Stimulated activated CD4-positive, alpha-beta T cell treated with anti-CD3 and anti-CD28 coated beads, Interleukin-15, amount 100 ng/mL, for 48 hours (primary cell): ENCODE measurements around the gene MEGF6.

Experiments
- DNase-seq, 2 donors: peaks; one replicate each; pipeline ENCODE4 v3.0.0-alpha.2; 2020; ENCODE audit warnings: low read depth in 2 of 2

Gene MEGF6

GRCh38 chr1:3644273-3644672 lies 33.0 kb upstream of the MEGF6 start:
- no peak for DNase-seq

DNA sequence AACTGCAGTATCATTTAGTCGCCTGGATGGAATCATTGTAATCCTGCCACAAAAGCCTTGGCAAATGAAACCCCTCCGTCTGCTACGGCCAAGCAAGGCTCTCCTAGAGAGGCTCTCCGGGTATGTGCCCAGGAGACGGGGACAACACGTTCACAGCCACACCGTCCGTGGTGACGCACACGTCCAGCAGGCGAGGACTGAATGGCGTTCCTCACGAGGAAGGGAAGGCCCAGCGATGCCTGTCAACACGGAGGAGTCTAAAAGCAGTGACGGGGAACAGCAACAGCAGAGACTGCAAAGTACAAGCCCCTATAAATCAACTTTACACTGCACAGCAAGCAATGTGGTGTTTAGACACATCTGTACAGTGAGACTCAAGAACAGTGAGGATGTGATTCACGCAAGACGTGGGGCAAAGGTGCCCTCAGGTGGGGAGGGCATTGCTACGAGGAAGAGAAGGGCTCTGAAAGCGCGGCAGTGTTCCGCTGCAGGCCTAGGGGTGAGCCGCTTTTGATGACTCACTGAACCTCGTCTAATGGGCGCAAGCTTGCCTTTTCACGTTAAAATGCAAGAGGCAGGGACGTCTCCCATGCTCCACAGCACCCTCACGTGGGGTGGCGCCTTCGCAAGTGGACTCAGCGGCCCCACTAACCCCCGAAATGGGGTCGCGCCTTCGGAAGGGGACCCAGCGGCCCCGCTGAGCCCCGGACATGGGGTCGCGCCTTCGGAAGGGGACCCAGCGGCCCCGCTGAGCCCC lies 31.8 kb upstream of the MEGF6 start:
- DNase-seq, result no peak

DNA sequence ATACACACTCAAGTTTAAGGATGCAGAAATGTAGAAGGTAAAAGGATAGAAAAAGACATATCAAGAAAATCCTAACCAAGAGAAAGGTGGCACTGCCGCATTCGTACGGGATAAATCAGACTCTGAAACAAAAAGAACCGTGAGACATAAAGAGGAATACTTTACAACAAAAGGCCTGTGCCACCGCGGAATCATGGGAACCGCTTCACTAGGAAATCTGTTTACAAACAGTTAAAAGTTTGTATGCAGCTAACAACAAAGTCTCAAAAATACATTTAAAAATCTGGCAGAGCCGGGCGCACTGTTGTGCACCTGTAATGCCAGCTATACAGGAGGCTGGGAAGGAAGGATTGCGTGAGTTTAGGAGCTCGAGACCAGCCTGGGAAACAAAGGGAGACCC lies 30.5 kb upstream of the MEGF6 start:
- DNase-seq, result no peak

GRCh38 chr1:3641046-3641760 lies 29.9 kb upstream of the MEGF6 start:
- no peak for DNase-seq

DNA sequence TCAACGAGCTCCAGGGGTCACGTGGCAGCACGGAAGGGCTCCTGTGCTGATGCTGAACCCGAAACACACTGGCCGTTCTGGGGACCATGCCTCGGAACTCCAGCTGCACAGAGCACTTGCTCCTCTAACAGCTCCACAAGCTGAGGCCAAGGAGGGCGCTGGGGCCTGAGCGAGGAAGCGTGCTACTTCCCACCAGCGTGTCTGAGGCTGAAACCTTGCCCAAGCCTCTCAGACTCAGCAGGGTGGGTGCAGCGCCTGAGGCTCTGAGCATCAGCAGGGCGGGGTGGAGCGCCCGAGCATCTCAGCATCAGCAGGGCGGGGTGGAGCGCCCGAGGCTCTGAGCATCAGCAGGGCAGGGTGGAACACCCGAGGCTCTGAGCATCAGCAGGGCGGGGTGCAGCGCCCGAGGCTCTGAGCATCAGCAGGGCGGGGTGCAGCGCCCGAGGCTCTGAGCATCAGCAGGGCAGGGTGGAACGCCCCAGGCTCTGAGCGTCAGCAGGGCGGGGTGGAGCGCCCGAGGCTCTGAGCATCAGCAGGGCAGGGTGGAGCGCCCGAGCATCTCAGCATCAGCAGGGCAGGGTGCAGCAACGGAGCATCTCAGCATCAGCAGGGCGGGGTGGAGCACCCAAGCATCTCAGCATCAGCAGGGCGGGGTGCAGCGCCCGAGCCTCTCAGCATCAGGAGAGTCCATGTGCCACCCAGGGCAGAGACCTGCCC lies 29.0 kb upstream of the MEGF6 start:
- no peak for DNase-seq

- no peak for DNase-seq
Measured at GRCh38 chr1:3639397-3639911, 28.1 kb upstream of the MEGF6 start.

- no peak for DNase-seq
Measured at GRCh38 chr1:3638676-3639075, 27.4 kb upstream of the MEGF6 start.

DNA sequence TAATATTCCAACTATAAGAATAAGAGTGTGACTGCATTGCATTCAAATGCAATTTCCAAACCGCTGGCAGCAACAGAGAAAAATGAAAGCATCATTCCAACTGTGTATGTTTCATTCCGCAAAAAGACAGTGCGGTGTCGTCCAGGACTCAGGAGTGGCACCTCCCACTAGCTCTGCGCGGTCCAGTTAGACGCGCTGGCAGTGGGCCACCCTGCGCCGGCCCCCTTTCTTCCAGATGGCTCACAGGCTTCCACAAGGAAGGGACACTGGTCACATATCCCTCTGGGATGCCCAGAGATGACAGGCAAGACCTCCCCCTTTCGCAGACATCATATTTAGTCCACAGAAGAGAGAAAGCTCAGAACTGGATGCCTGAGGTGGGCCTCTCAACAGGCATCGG lies 26.7 kb upstream of the MEGF6 start:
- DNase-seq, result no peak

DNA sequence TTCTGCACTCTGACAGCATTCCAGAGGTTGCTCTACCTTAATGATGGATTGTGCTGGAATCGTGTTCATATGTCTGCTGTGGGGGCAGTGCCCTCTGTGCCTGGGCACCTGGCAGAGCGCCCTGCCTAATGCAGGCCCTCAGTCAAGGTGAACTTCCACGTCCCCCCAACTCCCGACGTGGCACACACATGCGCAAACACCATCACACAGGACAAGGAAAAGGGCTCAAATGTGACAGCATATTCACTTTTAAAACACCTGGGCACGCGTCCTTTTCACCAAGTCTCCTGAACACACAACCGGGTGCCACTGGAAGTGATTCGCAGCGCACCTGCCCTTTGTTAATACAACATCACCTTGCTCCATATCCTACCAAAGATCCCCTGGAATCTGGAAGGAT lies 25.2 kb upstream of the MEGF6 start:
- DNase-seq, result no peak

DNA sequence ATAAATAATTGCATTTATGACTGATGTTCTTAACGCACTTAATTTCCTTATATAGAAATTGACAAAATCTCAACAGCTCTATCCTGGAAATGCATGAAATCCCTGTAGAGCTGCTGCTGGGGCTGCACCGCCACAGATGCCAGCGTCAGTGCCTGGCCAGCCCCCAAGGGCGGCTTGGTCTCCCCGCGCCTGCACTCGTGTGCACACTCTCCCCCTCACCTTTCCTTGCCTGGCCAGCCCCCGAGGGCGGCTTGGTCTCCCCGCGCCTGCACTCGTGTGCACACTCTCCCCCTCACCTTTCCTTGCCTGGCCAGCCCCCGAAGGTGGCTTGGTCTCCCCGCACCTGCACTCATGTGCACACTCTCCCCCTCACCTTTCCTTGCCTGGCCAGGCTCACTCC lies 24.8 kb upstream of the MEGF6 start:
- DNase-seq, result no peak

GRCh38 chr1:3634059-3634800 lies 22.9 kb upstream of the MEGF6 start:
- DNase-seq, result no peak

GRCh38 chr1:3633344-3634058 lies 22.2 kb upstream of the MEGF6 start:
- no peak for DNase-seq

DNA sequence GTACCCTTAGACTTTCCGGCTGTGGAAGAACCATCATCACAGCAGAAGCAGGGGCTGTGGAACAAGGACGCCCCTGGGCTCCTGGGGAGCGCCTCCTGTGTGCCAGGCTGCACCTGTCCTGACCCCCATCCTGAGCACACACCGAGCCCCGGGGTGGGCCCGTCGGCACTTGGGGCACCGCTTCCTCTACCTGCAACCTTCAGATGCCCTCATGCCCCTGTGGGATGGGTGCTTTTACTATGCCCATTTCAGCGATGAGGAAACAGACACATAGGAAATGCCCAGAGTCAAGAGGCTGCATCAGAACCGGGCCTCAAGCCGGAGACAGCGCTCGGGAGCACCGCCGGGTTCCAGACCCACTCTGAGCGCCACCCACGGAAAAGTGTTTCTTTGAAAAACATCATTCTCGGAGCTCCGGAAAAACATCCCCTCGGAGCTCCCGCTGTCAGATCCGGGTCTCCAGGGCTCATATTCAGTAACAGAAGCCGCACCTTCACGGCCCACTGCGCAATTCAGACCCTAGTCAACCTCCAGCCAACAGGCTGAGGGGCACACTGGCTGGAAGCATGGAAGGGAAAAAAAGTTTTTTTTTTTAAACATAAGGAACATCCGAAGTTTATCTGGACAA lies 21.5 kb upstream of the MEGF6 start:
- DNase-seq, result no peak

GRCh38 chr1:3632298-3632697 lies 21.0 kb upstream of the MEGF6 start:
- no peak for DNase-seq

GRCh38 chr1:3631320-3632260 lies 20.3 kb upstream of the MEGF6 start:
- no peak for DNase-seq

DNA sequence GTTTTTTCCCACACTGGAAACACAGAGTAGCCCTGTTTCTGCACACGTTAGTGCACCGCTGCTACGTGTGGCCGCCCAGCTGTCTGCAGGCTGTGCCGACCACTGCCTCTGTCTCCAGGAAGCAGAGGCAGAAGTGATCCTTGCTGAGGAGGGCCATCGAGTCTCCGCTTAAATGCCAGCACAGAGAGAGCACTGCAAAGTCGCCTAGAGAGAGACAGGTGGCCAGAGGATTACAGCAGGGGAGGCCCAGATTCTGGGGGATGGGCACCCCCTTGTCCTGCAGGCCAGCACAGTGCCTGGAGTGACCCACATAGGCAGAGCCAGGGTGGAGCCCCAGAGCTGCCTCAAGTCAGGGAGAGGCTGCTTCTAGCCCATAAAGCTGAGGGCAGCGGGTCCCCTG lies 19.6 kb upstream of the MEGF6 start:
- DNase-seq, result no peak

DNA sequence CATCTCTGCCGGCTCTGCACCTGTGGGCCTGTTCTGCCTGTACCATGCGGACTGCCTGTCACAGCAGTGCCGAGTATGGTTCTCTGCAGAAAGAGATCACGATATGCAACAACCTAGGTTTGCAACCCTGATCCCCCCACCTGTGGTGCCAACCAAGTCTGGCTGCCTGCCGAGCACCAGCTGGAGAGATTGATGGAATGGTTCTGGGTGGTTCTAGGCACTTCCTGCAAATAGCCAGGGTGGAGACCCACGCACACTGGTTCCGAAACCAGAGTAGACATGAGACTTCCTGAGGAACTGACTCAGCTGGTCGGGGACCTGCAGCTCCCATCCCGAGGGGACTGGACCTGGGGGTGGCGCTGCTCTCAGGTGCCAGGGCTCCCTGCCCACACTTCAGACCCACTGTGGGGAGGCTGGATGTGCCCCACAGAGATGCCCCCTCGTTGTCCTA lies 18.9 kb upstream of the MEGF6 start:
- DNase-seq, result no peak

DNA sequence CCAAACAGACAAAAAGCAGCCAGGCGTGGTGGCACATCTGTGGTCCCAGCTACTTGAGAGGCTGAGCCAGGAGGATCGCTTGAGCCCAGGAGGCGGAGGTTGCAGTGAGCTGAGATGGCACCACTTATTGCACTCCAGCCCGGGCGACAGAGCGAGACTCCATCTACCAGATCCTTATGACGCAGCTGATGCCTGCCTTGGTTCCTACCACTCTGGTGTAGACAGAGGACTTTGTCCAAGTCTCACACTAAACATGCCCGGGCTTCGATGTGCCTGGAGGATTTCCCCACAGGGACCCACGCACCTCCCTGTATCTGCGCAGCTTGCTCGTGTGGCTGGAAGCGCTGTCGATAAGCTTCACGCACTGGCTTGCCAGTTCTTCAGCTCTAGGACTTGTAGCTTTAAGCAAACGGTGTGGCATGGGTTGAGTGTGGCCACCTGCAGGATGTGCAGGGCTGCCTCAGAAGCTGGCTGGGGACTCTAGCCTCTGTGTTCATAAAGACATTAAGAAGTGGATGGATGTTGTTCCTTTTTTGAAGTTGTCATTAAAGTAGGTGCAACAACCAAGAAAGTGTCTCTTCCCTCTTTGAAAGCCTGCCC lies 18.4 kb upstream of the MEGF6 start:
- DNase-seq, result no peak

- no peak for DNase-seq
Measured at GRCh38 chr1:3628445-3628844, 17.1 kb upstream of the MEGF6 start.
